GM23338 (cell line): ENCODE data around the gene COL26A1. TPM values are rescaled to one million over a fixed set of nuclear protein-coding genes. Genes with fewer than 3 reads are reported as not detected.

ENCODE experiments used
- ATAC-seq: fragments of 200-7000 bp; cut with Tn5 transposase; 3 replicates; pipeline ENCODE4 v1.9.1; 2020
- DNase-seq: peaks from one replicate; pipeline ENCODE4 v3.0.0-alpha.2; 2015; ENCODE audit warnings: low spot score
- H2AFZ ChIP-seq: fragments of 200-600 bp; sonication (generic); 2 replicates; pipeline ENCODE4 v1.8.0; 2016; ENCODE audit warnings: antibody characterized with exemption, mild to moderate bottlenecking, moderate library complexity
- H3F3A ChIP-seq: fragments of 200-600 bp; sonication (generic); replicated peaks from 2 replicates; pipeline ENCODE4 v1.8.0; 2017; ENCODE audit warnings: antibody characterized with exemption, mixed run types, low read depth
- H3K27ac ChIP-seq: fragments of 200-600 bp; sonication (generic); 2 replicates; pipeline ENCODE4 v1.6.1; 2016; ENCODE audit warnings: low read depth
- H3K27me3 ChIP-seq: fragments of 200-600 bp; sonication (generic); 2 replicates; pipeline ENCODE4 v1.8.0; 2016; ENCODE audit warnings: mild to moderate bottlenecking, mixed run types, moderate library complexity; ENCODE audit not compliant: insufficient read depth
- H3K36me3 ChIP-seq: fragments of 200-600 bp; sonication (generic); 2 replicates; pipeline ENCODE4 v1.8.0; 2016; ENCODE audit warnings: mild to moderate bottlenecking; ENCODE audit not compliant: insufficient read depth
- H3K4me1 ChIP-seq: fragments of 200-600 bp; sonication (generic); 2 replicates; pipeline ENCODE4 v1.8.0; 2016; ENCODE audit warnings: mild to moderate bottlenecking, moderate library complexity; ENCODE audit not compliant: insufficient read depth
- H3K4me2 ChIP-seq: fragments of 200-600 bp; sonication (generic); 2 replicates; pipeline ENCODE4 v1.7.1; 2017; ENCODE audit warnings: mixed run types
- H3K4me3 ChIP-seq: fragments of 200-600 bp; sonication (generic); 2 replicates; pipeline ENCODE4 v1.6.1; 2016; ENCODE audit warnings: mixed run types
- H3K79me2 ChIP-seq: fragments of 200-600 bp; sonication (generic); replicated peaks from 2 replicates; pipeline ENCODE4 v1.8.0; 2017; ENCODE audit warnings: mild to moderate bottlenecking; ENCODE audit not compliant: insufficient read depth
- H3K9me2 ChIP-seq: fragments of 200-600 bp; sonication (generic); 2 replicates; pipeline ENCODE4 v1.8.0; 2017; ENCODE audit not compliant: insufficient read depth
- H4K20me1 ChIP-seq: fragments of 200-600 bp; sonication (generic); replicated peaks from 2 replicates; pipeline ENCODE4 v1.8.0; 2017; ENCODE audit warnings: mild to moderate bottlenecking; ENCODE audit not compliant: insufficient read depth
- H3K27ac Mint-ChIP-seq: 2 replicates; pipeline ENCODE4 v1.8.0; 2020; ENCODE audit warnings: inconsistent platforms, mild to moderate bottlenecking, moderate library complexity, mixed read lengths
- H3K27me3 Mint-ChIP-seq: 3 replicates; pipeline ENCODE4 v1.8.0; 2022; ENCODE audit warnings: low read depth, mild to moderate bottlenecking, moderate library complexity, mixed read lengths, inconsistent platforms; ENCODE audit not compliant: insufficient read depth, poor library complexity
- H3K36me3 Mint-ChIP-seq: 3 replicates; pipeline ENCODE4 v1.8.0; 2021; ENCODE audit warnings: low read depth, mild to moderate bottlenecking, inconsistent platforms, moderate library complexity, mixed read lengths
- H3K4me1 Mint-ChIP-seq: 3 replicates; pipeline ENCODE4 v1.8.0; 2020; ENCODE audit warnings: mild to moderate bottlenecking, inconsistent platforms, mixed read lengths
- H3K4me3 Mint-ChIP-seq: 3 replicates; pipeline ENCODE4 v1.8.0; 2021; ENCODE audit warnings: moderate library complexity, mild to moderate bottlenecking, inconsistent platforms, mixed read lengths
- H3K9me3 Mint-ChIP-seq: 3 replicates; pipeline ENCODE4 v1.8.0; 2020; ENCODE audit warnings: moderate library complexity, mild to moderate bottlenecking, inconsistent platforms, mixed read lengths
- CREB1 ChIP-seq: fragments of 250-450 bp; sonication (Bioruptor Pico); IDR thresholded peaks from 2 replicates; pipeline ENCODE4 v1.5.0; 2020; ENCODE audit warnings: low read depth, mild to moderate bottlenecking, moderate library complexity
- EZH2 ChIP-seq: fragments of 200-600 bp; sonication (generic); IDR thresholded peaks from one replicate; pipeline ENCODE4 v1.8.0; 2017; ENCODE audit warnings: antibody characterized with exemption, mild to moderate bottlenecking, low read depth; ENCODE audit not compliant: unreplicated experiment
- EZH2phosphoT487 ChIP-seq: fragments of 200-600 bp; sonication (generic); IDR thresholded peaks from one replicate; pipeline ENCODE4 v1.8.1; 2018; ENCODE audit warnings: antibody characterized with exemption; ENCODE audit not compliant: unreplicated experiment
- JUNB ChIP-seq: IDR thresholded peaks from one replicate; pipeline ENCODE4 v1.6.1; 2016; ENCODE audit warnings: antibody characterized with exemption; ENCODE audit not compliant: unreplicated experiment
- POLR2AphosphoS5 ChIP-seq: IDR thresholded peaks from 2 replicates; pipeline ENCODE4 v1.6.1; 2016; ENCODE audit warnings: antibody characterized with exemption, low read depth
- REST ChIP-seq: IDR thresholded peaks from one replicate; pipeline ENCODE4 v1.6.1; 2018; ENCODE audit warnings: antibody characterized with exemption; ENCODE audit not compliant: unreplicated experiment
- ZNF462 ChIP-seq: fragments of 250-450 bp; sonication (Bioruptor Pico); IDR thresholded peaks from 2 replicates; pipeline ENCODE4 v1.5.0; 2020; ENCODE audit warnings: mild to moderate bottlenecking, moderate library complexity
- polyA plus RNA-seq: library from polyadenylated mRNA; unstranded; fragments of >200 nt; fragmentation: Nextera tagmentation; extraction: Ambion mirVana; gene quantifications from 2 replicates; pipeline ENCODE4 v1.2.1, GENCODE V29; 2016
- total RNA-seq: library from RNA; depleted of rRNA; stranded (reverse); fragments of >200 nt; shearing (Covaris generic); gene quantifications from 2 replicates; pipeline ENCODE4 v1.2.3, GENCODE V29; 2014

COL26A1 gene
- total and polyA plus RNA-seq, 2 experiments from 2014 or later, result 17.8 to 55.0 TPM

GRCh38 chr7:101411508-101411874 is 48.8 kb downstream of the COL26A1 start:
- Mint-ChIP-seq H3K9me3 (peaks cover 41% of the 10 kb centered on the region), H3K27me3 (peaks cover 21% of the 10 kb centered on the region), H3K36me3 (peaks cover 46% of the 10 kb centered on the region), H3K4me3 (0 out of 3 replicates have a peak overlapping the region, but pooled peaks have one; percentile 11), H3K27ac (peak overlapping the region; percentile 68; the same call in 1 of the 2 replicates), H3K4me1 (peaks cover 24% of the 10 kb centered on the region)
- no peaks in the 10 kb centered on the region for H3K9me2 ChIP-seq
- peaks cover 21% of the 10 kb centered on the region for H3K4me1 ChIP-seq
- H3K4me2 ChIP-seq, result peak overlapping the region; percentile 65; the same call in 1 of the 2 replicates
- H3K27ac ChIP-seq, result no peak overlapping the region
- no peaks in the 10 kb centered on the region for H3K36me3 ChIP-seq
- H3F3A ChIP-seq, result peaks cover 9% of the 10 kb centered on the region; the same call in 1 of the 2 replicates
- H3K79me2 ChIP-seq, result 0 out of 2 replicates have a peak, but pooled peaks cover 3% of the 10 kb centered on the region
- no peaks in the 10 kb centered on the region for H3K27me3 ChIP-seq
- no peak overlapping the region for H3K4me3 ChIP-seq
- H4K20me1 ChIP-seq, result no peaks in the 10 kb centered on the region
- no peak for DNase-seq
- no peak for ATAC-seq
- TF ChIP-seq REST (no peak), POLR2AphosphoS5 (peak; percentile 42), CREB1 (CRISPR knock-in tag) (no peak), EZH2phosphoT487 (no peak)
- no peak overlapping the region for H2AFZ ChIP-seq

- no peak overlapping the region for H3K27ac ChIP-seq
- H2AFZ ChIP-seq, result no peak overlapping the region
- no peaks in the 10 kb centered on the region for H3K27me3 ChIP-seq
- peak; percentile 8; the same call in 2 of the 3 replicates for ATAC-seq
- peaks cover 34% of the 10 kb centered on the region for H3K36me3 Mint-ChIP-seq
- H3K27me3 Mint-ChIP-seq, result peaks cover 19% of the 10 kb centered on the region
- H3K9me3 Mint-ChIP-seq, result peaks cover 32% of the 10 kb centered on the region
- H3K4me3 Mint-ChIP-seq, result no peak overlapping the region; the same call in 2 of the 3 replicates
- H4K20me1 ChIP-seq, result no peaks in the 10 kb centered on the region
- H3K4me1 ChIP-seq, result peaks cover 21% of the 10 kb centered on the region
- H3K27ac Mint-ChIP-seq, result no peak overlapping the region; the same call in 1 of the 2 replicates
- DNase-seq, result peak; percentile 56
- 0 out of 2 replicates have a peak, but pooled peaks cover 3% of the 10 kb centered on the region for H3K79me2 ChIP-seq
- H3F3A ChIP-seq, result peaks cover 9% of the 10 kb centered on the region; the same call in 1 of the 2 replicates
- H3K4me3 ChIP-seq, result no peak overlapping the region
- TF ChIP-seq CREB1 (CRISPR knock-in tag), result no peak
- TF ChIP-seq JUNB, result no peak
- TF ChIP-seq ZNF462 (CRISPR knock-in tag), result no peak
- no peak for TF ChIP-seq EZH2
- H3K36me3 ChIP-seq, result no peaks in the 10 kb centered on the region
- H3K9me2 ChIP-seq, result no peaks in the 10 kb centered on the region
- no peak overlapping the region for H3K4me2 ChIP-seq
- H3K4me1 Mint-ChIP-seq, result peaks cover 24% of the 10 kb centered on the region
These were observed 50.3 kb downstream of the COL26A1 start for GRCh38 chr7:101412976-101413375.
